Chondrocyte (in vitro differentiated cells): Measurements from ENCODE around the gene QSOX1. TPM values are rescaled to one million over a fixed set of nuclear protein-coding genes. Genes with fewer than 3 reads are reported as not detected.
"Not testable (repeated sequence)": the region's sequence is repeated elsewhere in the genome, so short reads cannot be mapped to it uniquely, and the experiment has no call there.

Source experiments
- DNase-seq: peaks from one replicate; pipeline ENCODE4 v3.0.0; 2021; ENCODE audit warnings: mixed read lengths, low spot score
- H3K27ac Mint-ChIP-seq: one replicate; pipeline ENCODE4 v1.8.0; 2021; ENCODE audit warnings: mild to moderate bottlenecking, moderate library complexity, mixed read lengths; ENCODE audit not compliant: unreplicated experiment
- H3K27me3 Mint-ChIP-seq: 2 replicates; pipeline ENCODE4 v1.8.0; 2021; ENCODE audit warnings: low read depth, mixed read lengths
- H3K36me3 Mint-ChIP-seq: 2 replicates; pipeline ENCODE4 v1.8.0; 2021; ENCODE audit warnings: low read depth, mixed read lengths
- H3K4me1 Mint-ChIP-seq: 2 replicates; pipeline ENCODE4 v1.8.0; 2021; ENCODE audit warnings: low read depth, mild to moderate bottlenecking, mixed read lengths
- H3K4me3 Mint-ChIP-seq: one replicate; pipeline ENCODE4 v1.8.0; 2021; ENCODE audit warnings: mild to moderate bottlenecking, moderate library complexity, mixed read lengths; ENCODE audit not compliant: unreplicated experiment
- H3K9me3 Mint-ChIP-seq: 2 replicates; pipeline ENCODE4 v1.8.0; 2021; ENCODE audit warnings: low read depth, mixed read lengths
- CTCF ChIP-seq: fragments of 200-600 bp; sonication (generic); IDR thresholded peaks from 2 replicates; pipeline ENCODE4 v1.5.0; 2021; ENCODE audit warnings: antibody characterized with exemption, mild to moderate bottlenecking, moderate library complexity
- total RNA-seq: library from RNA; stranded (reverse); gene quantifications from 3 replicates; pipeline ENCODE4 v1.2.1, GENCODE V29; 2021

The QSOX1 gene
- total RNA-seq, 1 donor from 2014 or later, result 232 TPM

- peaks cover 3% of the 10 kb centered on the region for H3K36me3 Mint-ChIP-seq
- H3K4me1 Mint-ChIP-seq, result no peaks in the 10 kb centered on the region
- no peak for TF ChIP-seq CTCF
- no peak overlapping the region for H3K4me3 Mint-ChIP-seq
- no peak overlapping the region for H3K27ac Mint-ChIP-seq
- H3K27me3 Mint-ChIP-seq, result no peaks in the 10 kb centered on the region
- DNase-seq, result no peak
- no peaks in the 10 kb centered on the region for H3K9me3 Mint-ChIP-seq
Measured at GRCh38 chr1:180201451-180202200, 47.0 kb downstream of the QSOX1 start.

- peak; percentile 2 for DNase-seq
- not testable (repeated sequence) for H3K4me1 Mint-ChIP-seq, H3K9me3 Mint-ChIP-seq, H3K36me3 Mint-ChIP-seq, H3K4me3 Mint-ChIP-seq, H3K27me3 Mint-ChIP-seq
- H3K27ac Mint-ChIP-seq, result peak overlapping the region; percentile 17
Measured at GRCh38 chr1:180202588-180202987, 47.9 kb downstream of the QSOX1 start.

- no peak for TF ChIP-seq CTCF
- Mint-ChIP-seq H3K27ac (no peak overlapping the region), H3K4me3 (no peak overlapping the region), H3K27me3 (no peaks in the 10 kb centered on the region), H3K36me3 (peaks cover under 1% of the 10 kb centered on the region), H3K9me3 (no peaks in the 10 kb centered on the region), H3K4me1 (no peaks in the 10 kb centered on the region)
- DNase-seq, result peak; percentile 12
Measured at GRCh38 chr1:180204231-180204630, 49.6 kb downstream of the QSOX1 start.

- Mint-ChIP-seq H3K4me3 (no peak overlapping the region), H3K4me1 (no peaks in the 10 kb centered on the region), H3K27ac (no peak overlapping the region), H3K9me3 (no peaks in the 10 kb centered on the region), H3K27me3 (no peaks in the 10 kb centered on the region), H3K36me3 (no peaks in the 10 kb centered on the region)
- TF ChIP-seq CTCF, result no peak
- peak; percentile 64 for DNase-seq
Measured at GRCh38 chr1:180206581-180206980, 51.9 kb downstream of the QSOX1 start.

- H3K27ac Mint-ChIP-seq, result no peak overlapping the region
- DNase-seq, result no peak
- H3K36me3 Mint-ChIP-seq, result no peaks in the 10 kb centered on the region
Measured at GRCh38 chr1:180208264-180208663, 53.6 kb downstream of the QSOX1 start.

More at GRCh38 chr1:180208264-180208663, 53.6 kb downstream of the QSOX1 start:
- Mint-ChIP-seq H3K9me3 (no peaks in the 10 kb centered on the region), H3K27me3 (no peaks in the 10 kb centered on the region), H3K4me3 (no peak overlapping the region), H3K4me1 (no peaks in the 10 kb centered on the region)
- no peak for TF ChIP-seq CTCF
